ENCODE data around the gene ZMIZ1.

- TF ChIP-seq EP300 (IDR thresholded peaks at IDR 0.05) (no peak), POLR2AphosphoS5 (IDR thresholded peaks at IDR 0.05) (no peak), CTCF (IDR thresholded peaks at IDR 0.05) (no peak)
Measured at GRCh38 chr10:79088176-79088575, 19.4 kb downstream of the ZMIZ1 start.
